K562 (cell line): ENCODE results near the gene ELMO1. TPM values are rescaled to one million over a fixed set of nuclear protein-coding genes. Genes with fewer than 3 reads are reported as not detected.

ENCODE experiments used
- BRCA1 ChIP-seq, 2 experiments: fragments of 450-650 bp in 1 of 2; sonication (generic) in 1 of 2; formaldehyde crosslinking in 1 of 2; IDR thresholded peaks; 2 replicates each; pipeline versions ENCODE4 v1.5.0 to v1.6.1; 2017 to 2020; ENCODE audit warnings: mild to moderate bottlenecking in 1 of 2, missing genetic modification reagents in 1 of 2
- MTA3 ChIP-seq: fragments of 450-650 bp; formaldehyde crosslinking; IDR thresholded peaks from 2 replicates; pipeline ENCODE4 v1.6.1; 2017; ENCODE audit warnings: mild to moderate bottlenecking, borderline replicate concordance
- POU5F1 ChIP-seq: fragments of 150-350 bp; IDR thresholded peaks from 2 replicates; pipeline ENCODE4 v1.6.1; 2014; ENCODE audit warnings: borderline replicate concordance, low read length, low read depth, mild to moderate bottlenecking; ENCODE audit not compliant: partially characterized antibody
- SIN3A ChIP-seq, 2 experiments: fragments of 150-350 bp in 1 of 2; IDR thresholded peaks; 2 replicates each; pipeline ENCODE4 v1.6.1; 2011 to 2016; ENCODE audit warnings: borderline replicate concordance in 2 of 2, low read depth in 2 of 2, low read length in 2 of 2, mild to moderate bottlenecking in 2 of 2, moderate library complexity in 2 of 2; ENCODE audit not compliant: control insufficient read depth in 1 of 2
- SRSF7 ChIP-seq: fragments of 200-400 bp; formaldehyde crosslinking; optimal IDR thresholded peaks from 2 replicates; pipeline ENCODE3; 2017; ENCODE audit warnings: mild to moderate bottlenecking, low read depth, low read length
- ZBTB7A ChIP-seq: IDR thresholded peaks from 2 replicates; pipeline ENCODE4 v1.6.1; 2011; ENCODE audit warnings: low read depth, mild to moderate bottlenecking, low read length, moderate library complexity, borderline replicate concordance; ENCODE audit not compliant: control insufficient read depth
- ZNF583 ChIP-seq: fragments of 250-450 bp; sonication (Bioruptor Pico); IDR thresholded peaks from 2 replicates; pipeline ENCODE4 v1.4.0; 2020
- polyA plus RNA-seq, 8 experiments: library from polyadenylated mRNA; depleted of rRNA in 4 of 8; stranded (reverse) in 5 of 8; unstranded in 3 of 8; fragments of >200 nt; fragmentation: Nextera tagmentation in 2 of 8; fragmentation: Illumina TruSeq in 1 of 8; extraction: Ambion mirVana in 2 of 8; extraction: Trizol in 1 of 8; gene quantifications; 2 replicates each; pipeline versions ENCODE4 v1.2.1 to v1.2.3, GENCODE V29; 2011 to 2014; ENCODE audit warnings: inconsistent platforms in 1 of 8, missing spikeins in 1 of 8
- total RNA-seq, 7 experiments: library from RNA; depleted of rRNA in 6 of 7; stranded (reverse); fragments of >200 nt in 6 of 7; fragmentation: Illumina TruSeq in 2 of 7; extraction: Trizol in 2 of 7; gene quantifications; 2 replicates each; pipeline versions ENCODE4 v1.2.1 to v1.2.3, GENCODE V29; 2011 to 2021; ENCODE audit warnings: low replicate concordance in 1 of 7
- TF ChIP-seq, protein P1 (sequence below): fragments of 200-800 bp; sonication (Bioruptor generic); IDR thresholded peaks from 2 replicates; pipeline ENCODE4 v1.6.1; 2017; ENCODE audit warnings: missing genetic modification characterization, missing compliant biosample characterization
- TF ChIP-seq, protein P2 (sequence below): sonication (generic); formaldehyde crosslinking; IDR thresholded peaks from 2 replicates; pipeline ENCODE4 v1.8.1; 2023; ENCODE audit warnings: mild to moderate bottlenecking, missing genetic modification reagents
- TF ChIP-seq, protein P3 (sequence below): fragments of 250-450 bp; sonication (Bioruptor Pico); IDR thresholded peaks from 2 replicates; pipeline ENCODE4 v1.4.0; 2020; ENCODE audit warnings: borderline replicate concordance
- TF ChIP-seq, protein P4 (sequence below), 2 experiments: fragments of 450-650 bp in 1 of 2; IDR thresholded peaks; 2 replicates each; pipeline ENCODE4 v1.6.1; 2011 to 2017; ENCODE audit warnings: low read depth in 2 of 2, antibody characterized with exemption in 1 of 2, borderline replicate concordance in 1 of 2, low read length in 1 of 2, mild to moderate bottlenecking in 1 of 2, mixed read lengths in 1 of 2; ENCODE audit not compliant: control insufficient read depth in 1 of 2
- TF ChIP-seq, protein P5 (sequence below): fragments of 450-650 bp; formaldehyde crosslinking; IDR thresholded peaks from 2 replicates; pipeline ENCODE4 v1.4.0; 2022; ENCODE audit warnings: missing genetic modification characterization
- TF ChIP-seq, protein P6 (sequence below): sonication (generic); formaldehyde crosslinking; IDR thresholded peaks from 2 replicates; pipeline ENCODE4 v1.8.0; 2022; ENCODE audit warnings: missing genetic modification reagents, mild to moderate bottlenecking, borderline replicate concordance

The ELMO1 gene
- total and polyA plus RNA-seq, 9 of the 15 experiments (the other 6 are each of a cell fraction or from before 2014, with no cell fraction given) = 0.36 to 7.2 (median 3.6) TPM

DNA sequence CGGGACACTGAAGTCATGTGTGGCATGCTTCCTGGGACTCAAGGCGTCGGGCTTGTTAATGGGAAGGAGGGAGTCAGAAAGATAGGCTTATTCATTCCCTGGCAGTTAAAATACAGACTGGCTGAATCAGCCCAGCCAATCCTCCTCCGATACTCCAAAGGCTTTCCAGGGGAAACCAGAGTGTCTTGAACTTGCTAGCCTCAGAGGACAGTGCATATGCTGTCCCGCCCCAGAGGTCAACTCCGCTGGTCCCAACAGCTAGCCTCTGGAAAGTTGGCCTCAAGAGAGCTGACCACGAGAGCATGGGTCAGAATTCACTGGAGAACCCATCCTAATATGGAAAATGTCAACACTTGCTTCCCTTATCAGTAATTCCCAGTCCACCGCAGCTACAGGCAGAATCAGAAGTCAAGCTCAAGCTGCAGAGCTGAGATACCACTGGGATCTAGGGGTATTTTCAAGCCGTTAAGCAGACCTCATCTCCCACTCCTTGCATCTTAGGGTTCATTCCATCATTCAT is 43.0 kb downstream of the ELMO1 start (continued):
- TF ChIP-seq BRCA1 (IDR thresholded peaks at IDR 0.05) = no peak
- TF ChIP-seq BRCA1 (CRISPR knock-in tag; IDR thresholded peaks at IDR 0.05) = no peak
- TF ChIP-seq, protein P1, sequence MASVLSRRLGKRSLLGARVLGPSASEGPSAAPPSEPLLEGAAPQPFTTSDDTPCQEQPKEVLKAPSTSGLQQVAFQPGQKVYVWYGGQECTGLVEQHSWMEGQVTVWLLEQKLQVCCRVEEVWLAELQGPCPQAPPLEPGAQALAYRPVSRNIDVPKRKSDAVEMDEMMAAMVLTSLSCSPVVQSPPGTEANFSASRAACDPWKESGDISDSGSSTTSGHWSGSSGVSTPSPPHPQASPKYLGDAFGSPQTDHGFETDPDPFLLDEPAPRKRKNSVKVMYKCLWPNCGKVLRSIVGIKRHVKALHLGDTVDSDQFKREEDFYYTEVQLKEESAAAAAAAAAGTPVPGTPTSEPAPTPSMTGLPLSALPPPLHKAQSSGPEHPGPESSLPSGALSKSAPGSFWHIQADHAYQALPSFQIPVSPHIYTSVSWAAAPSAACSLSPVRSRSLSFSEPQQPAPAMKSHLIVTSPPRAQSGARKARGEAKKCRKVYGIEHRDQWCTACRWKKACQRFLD (CRISPR knock-in tag) = peak; percentile 89
- TF ChIP-seq, protein P2, sequence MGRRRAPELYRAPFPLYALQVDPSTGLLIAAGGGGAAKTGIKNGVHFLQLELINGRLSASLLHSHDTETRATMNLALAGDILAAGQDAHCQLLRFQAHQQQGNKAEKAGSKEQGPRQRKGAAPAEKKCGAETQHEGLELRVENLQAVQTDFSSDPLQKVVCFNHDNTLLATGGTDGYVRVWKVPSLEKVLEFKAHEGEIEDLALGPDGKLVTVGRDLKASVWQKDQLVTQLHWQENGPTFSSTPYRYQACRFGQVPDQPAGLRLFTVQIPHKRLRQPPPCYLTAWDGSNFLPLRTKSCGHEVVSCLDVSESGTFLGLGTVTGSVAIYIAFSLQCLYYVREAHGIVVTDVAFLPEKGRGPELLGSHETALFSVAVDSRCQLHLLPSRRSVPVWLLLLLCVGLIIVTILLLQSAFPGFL = no peak
- TF ChIP-seq, protein P3, sequence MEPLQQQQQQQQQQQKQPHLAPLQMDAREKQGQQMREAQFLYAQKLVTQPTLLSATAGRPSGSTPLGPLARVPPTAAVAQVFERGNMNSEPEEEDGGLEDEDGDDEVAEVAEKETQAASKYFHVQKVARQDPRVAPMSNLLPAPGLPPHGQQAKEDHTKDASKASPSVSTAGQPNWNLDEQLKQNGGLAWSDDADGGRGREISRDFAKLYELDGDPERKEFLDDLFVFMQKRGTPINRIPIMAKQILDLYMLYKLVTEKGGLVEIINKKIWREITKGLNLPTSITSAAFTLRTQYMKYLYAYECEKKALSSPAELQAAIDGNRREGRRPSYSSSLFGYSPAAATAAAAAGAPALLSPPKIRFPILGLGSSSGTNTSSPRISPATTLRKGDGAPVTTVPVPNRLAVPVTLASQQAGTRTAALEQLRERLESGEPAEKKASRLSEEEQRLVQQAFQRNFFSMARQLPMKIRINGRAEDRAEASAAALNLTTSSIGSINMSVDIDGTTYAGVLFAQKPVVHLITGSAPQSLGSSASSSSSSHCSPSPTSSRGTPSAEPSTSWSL (CRISPR knock-in tag) = no peak
- no peak for TF ChIP-seq SIN3A (IDR thresholded peaks at IDR 0.05; ENCODE audit: borderline replicate concordance in 2 of 2, control insufficient read depth in 1 of 2, low read depth in 2 of 2, low read length in 2 of 2)
- TF ChIP-seq ZBTB7A = no peak
- TF ChIP-seq, protein P4, sequence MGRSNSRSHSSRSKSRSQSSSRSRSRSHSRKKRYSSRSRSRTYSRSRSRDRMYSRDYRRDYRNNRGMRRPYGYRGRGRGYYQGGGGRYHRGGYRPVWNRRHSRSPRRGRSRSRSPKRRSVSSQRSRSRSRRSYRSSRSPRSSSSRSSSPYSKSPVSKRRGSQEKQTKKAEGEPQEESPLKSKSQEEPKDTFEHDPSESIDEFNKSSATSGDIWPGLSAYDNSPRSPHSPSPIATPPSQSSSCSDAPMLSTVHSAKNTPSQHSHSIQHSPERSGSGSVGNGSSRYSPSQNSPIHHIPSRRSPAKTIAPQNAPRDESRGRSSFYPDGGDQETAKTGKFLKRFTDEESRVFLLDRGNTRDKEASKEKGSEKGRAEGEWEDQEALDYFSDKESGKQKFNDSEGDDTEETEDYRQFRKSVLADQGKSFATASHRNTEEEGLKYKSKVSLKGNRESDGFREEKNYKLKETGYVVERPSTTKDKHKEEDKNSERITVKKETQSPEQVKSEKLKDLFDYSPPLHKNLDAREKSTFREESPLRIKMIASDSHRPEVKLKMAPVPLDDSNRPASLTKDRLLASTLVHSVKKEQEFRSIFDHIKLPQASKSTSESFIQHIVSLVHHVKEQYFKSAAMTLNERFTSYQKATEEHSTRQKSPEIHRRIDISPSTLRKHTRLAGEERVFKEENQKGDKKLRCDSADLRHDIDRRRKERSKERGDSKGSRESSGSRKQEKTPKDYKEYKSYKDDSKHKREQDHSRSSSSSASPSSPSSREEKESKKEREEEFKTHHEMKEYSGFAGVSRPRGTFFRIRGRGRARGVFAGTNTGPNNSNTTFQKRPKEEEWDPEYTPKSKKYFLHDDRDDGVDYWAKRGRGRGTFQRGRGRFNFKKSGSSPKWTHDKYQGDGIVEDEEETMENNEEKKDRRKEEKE (IDR thresholded peaks at IDR 0.05; ENCODE audit: borderline replicate concordance in 1 of 2, control insufficient read depth in 1 of 2, low read depth in 2 of 2, low read length in 1 of 2) = no peak
- TF ChIP-seq, protein P5, sequence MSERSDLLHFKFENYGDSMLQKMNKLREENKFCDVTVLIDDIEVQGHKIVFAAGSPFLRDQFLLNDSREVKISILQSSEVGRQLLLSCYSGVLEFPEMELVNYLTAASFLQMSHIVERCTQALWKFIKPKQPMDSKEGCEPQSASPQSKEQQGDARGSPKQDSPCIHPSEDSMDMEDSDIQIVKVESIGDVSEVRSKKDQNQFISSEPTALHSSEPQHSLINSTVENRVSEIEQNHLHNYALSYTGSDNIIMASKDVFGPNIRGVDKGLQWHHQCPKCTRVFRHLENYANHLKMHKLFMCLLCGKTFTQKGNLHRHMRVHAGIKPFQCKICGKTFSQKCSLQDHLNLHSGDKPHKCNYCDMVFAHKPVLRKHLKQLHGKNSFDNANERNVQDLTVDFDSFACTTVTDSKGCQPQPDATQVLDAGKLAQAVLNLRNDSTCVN (CRISPR knock-in tag) = no peak
- TF ChIP-seq, protein P6, sequence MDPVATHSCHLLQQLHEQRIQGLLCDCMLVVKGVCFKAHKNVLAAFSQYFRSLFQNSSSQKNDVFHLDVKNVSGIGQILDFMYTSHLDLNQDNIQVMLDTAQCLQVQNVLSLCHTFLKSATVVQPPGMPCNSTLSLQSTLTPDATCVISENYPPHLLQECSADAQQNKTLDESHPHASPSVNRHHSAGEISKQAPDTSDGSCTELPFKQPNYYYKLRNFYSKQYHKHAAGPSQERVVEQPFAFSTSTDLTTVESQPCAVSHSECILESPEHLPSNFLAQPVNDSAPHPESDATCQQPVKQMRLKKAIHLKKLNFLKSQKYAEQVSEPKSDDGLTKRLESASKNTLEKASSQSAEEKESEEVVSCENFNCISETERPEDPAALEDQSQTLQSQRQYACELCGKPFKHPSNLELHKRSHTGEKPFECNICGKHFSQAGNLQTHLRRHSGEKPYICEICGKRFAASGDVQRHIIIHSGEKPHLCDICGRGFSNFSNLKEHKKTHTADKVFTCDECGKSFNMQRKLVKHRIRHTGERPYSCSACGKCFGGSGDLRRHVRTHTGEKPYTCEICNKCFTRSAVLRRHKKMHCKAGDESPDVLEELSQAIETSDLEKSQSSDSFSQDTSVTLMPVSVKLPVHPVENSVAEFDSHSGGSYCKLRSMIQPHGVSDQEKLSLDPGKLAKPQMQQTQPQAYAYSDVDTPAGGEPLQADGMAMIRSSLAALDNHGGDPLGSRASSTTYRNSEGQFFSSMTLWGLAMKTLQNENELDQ (CRISPR knock-in tag) = no peak
- no peak; the same call in 1 of the 2 replicates for TF ChIP-seq ZNF583 (CRISPR knock-in tag)
- TF ChIP-seq MTA3 = peak; percentile 68; the same call in 1 of the 2 replicates
- no peak for TF ChIP-seq POU5F1
- TF ChIP-seq SRSF7 = no peak
